ENCODE results near the gene ACOT11. TPM values are rescaled to one million over a fixed set of nuclear protein-coding genes. Genes with fewer than 3 reads are reported as not detected.
"Not testable (repeated sequence)": the region's sequence is repeated elsewhere in the genome, so short reads cannot be mapped to it uniquely, and the experiment has no call there.

Gene ACOT11
- total and polyA plus RNA-seq, 12 donors, result 25.8 to 77.2 (median 54.7) TPM

GRCh38 chr1:54520631-54521321 lies 27.3 kb upstream of the ACOT11 start:
- H3K36me3 ChIP-seq, result no peaks in the 10 kb centered on the region
- TF ChIP-seq CTCF (IDR thresholded peaks at IDR 0.05), result no peak
- H3K27me3 ChIP-seq, result no peaks in the 10 kb centered on the region
- H3K27ac ChIP-seq, result no peak overlapping the region
- DNase-seq (no peak), ATAC-seq (no peak)
- WGBS, 2 donors, result 92 to 93% methylated on average over 9 of the region's 9 CpGs
- no peaks in the 10 kb centered on the region for H3K9me3 ChIP-seq
- H3K4me1 ChIP-seq, result no peaks in the 10 kb centered on the region
- H3K4me3 ChIP-seq, result no peak overlapping the region
- intact Hi-C loops (cut with DNase I), result no loop called here

- H3K27ac ChIP-seq; H3K36me3 ChIP-seq; H3K4me3 ChIP-seq; intact Hi-C loops (cut with DNase I); ATAC-seq; H3K4me1 ChIP-seq; DNase-seq; H3K27me3 ChIP-seq; H3K9me3 ChIP-seq: not testable (repeated sequence)
- 72 to 73% methylated on average over 3 of the region's 3 CpGs for WGBS, 2 donors
Observed at GRCh38 chr1:54526565-54526964, 21.5 kb upstream of the ACOT11 start.

- Histone ChIP-seq H3K36me3 (no peaks in the 10 kb centered on the region), H3K27me3 (no peaks in the 10 kb centered on the region), H3K4me1 (no peaks in the 10 kb centered on the region), H3K27ac (no peak overlapping the region), H3K4me3 (no peak overlapping the region), H3K9me3 (no peaks in the 10 kb centered on the region)
- WGBS, 2 donors, result 70 to 79% methylated on average over 1 of the region's 1 CpG
- ATAC-seq, result no peak
- no peak for DNase-seq
- TF ChIP-seq CTCF (IDR thresholded peaks at IDR 0.05), result no peak
- intact Hi-C loops (cut with DNase I), result no loop called here
Observed at GRCh38 chr1:54528613-54529012, 19.4 kb upstream of the ACOT11 start.

- Histone ChIP-seq H3K4me1 (no peaks in the 10 kb centered on the region), H3K9me3 (no peaks in the 10 kb centered on the region), H3K27ac (no peak overlapping the region), H3K27me3 (peaks cover 0 to 7% (median 0%) of the 10 kb centered on the region in 7 donors), H3K4me3 (no peak overlapping the region), H3K36me3 (no peaks in the 10 kb centered on the region)
- no peak for TF ChIP-seq CTCF (IDR thresholded peaks at IDR 0.05)
- no peak for DNase-seq
- ATAC-seq, result no peak
- intact Hi-C loops (cut with DNase I), result no loop called here
- 89 to 91% methylated on average over 2 of the region's 2 CpGs for WGBS, 2 donors
Observed at GRCh38 chr1:54532033-54532432, 16.0 kb upstream of the ACOT11 start.

- WGBS, 2 donors, result 83 to 85% methylated on average over 4 of the region's 4 CpGs
- peaks cover 0 to 13% (median 7%) of the 10 kb centered on the region in 7 donors for H3K27me3 ChIP-seq
Observed at GRCh38 chr1:54536656-54537055, 11.4 kb upstream of the ACOT11 start.

More at GRCh38 chr1:54536656-54537055, 11.4 kb upstream of the ACOT11 start:
- ATAC-seq; H3K4me3 ChIP-seq; H3K9me3 ChIP-seq; H3K36me3 ChIP-seq; H3K27ac ChIP-seq; H3K4me1 ChIP-seq; DNase-seq; intact Hi-C loops (cut with DNase I): not testable (repeated sequence)

All from heart right ventricle (tissue), 16 donors.